PC-3 (cell line): ENCODE results near the gene MRPL2. TPM values are rescaled to one million over a fixed set of nuclear protein-coding genes. Genes with fewer than 3 reads are reported as not detected.

ENCODE experiments used
- ATAC-seq: fragments of 200-7000 bp; cut with Tn5 transposase; 2 replicates; pipeline ENCODE4 v1.9.1; 2020; ENCODE audit warnings: mild to moderate bottlenecking, moderate library complexity
- BruUV-seq: library from RNA; stranded (reverse); fragments of 400-500 nt; replicated peaks from 2 replicates; lab custom pipeline; 2021; lab: Mats Ljungman, UMichigan
- CTCF ChIA-PET: fragments of 300-600 bp; sonication (Branson Sonifier 250); formaldehyde crosslinking; loops from one replicate; lab custom pipeline; 2022; ENCODE audit warnings: antibody characterized with exemption; lab: Charles Lee
- POLR2A ChIA-PET: fragments of 300-600 bp; sonication (Branson Sonifier 250); formaldehyde crosslinking; loops from one replicate; lab custom pipeline; 2022; ENCODE audit warnings: antibody characterized with exemption; ENCODE audit not compliant: unreplicated experiment; lab: Charles Lee
- DNase-seq: peaks from one replicate; pipeline ENCODE4 v3.0.0-alpha.2; 2015
- H2AFZ ChIP-seq: fragments of 300-600 bp; sonication (generic); 2 replicates; pipeline ENCODE4 v1.6.0; 2016; ENCODE audit warnings: antibody characterized with exemption, low read length
- H3F3A ChIP-seq: fragments of 300-600 bp; sonication (generic); one replicate; pipeline ENCODE4 v1.6.0; 2017; ENCODE audit warnings: antibody characterized with exemption, low read length, control low read depth, mild to moderate bottlenecking; ENCODE audit not compliant: unreplicated experiment
- H3K27ac ChIP-seq: fragments of 300-600 bp; sonication (generic); 2 replicates; pipeline ENCODE4 v1.5.1; 2016; ENCODE audit warnings: mild to moderate bottlenecking, low read length
- H3K27me3 ChIP-seq: fragments of 300-600 bp; sonication (generic); 2 replicates; pipeline ENCODE4 v1.6.1; 2016; ENCODE audit warnings: low read length, mixed read lengths
- H3K36me3 ChIP-seq: fragments of 300-600 bp; sonication (generic); 2 replicates; pipeline ENCODE4 v1.6.1; 2016; ENCODE audit warnings: low read depth, mixed run types, low read length, mixed read lengths
- H3K4me1 ChIP-seq: fragments of 300-600 bp; sonication (generic); 2 replicates; pipeline ENCODE4 v1.5.1; 2016; ENCODE audit warnings: low read length; ENCODE audit not compliant: insufficient read depth
- H3K4me2 ChIP-seq: fragments of 300-600 bp; sonication (generic); 2 replicates; pipeline ENCODE4 v1.6.0; 2016; ENCODE audit warnings: low read length
- H3K4me3 ChIP-seq: fragments of 300-600 bp; sonication (generic); 2 replicates; pipeline ENCODE4 v1.5.1; 2016; ENCODE audit warnings: mild to moderate bottlenecking, low read length, mixed read lengths
- H3K79me2 ChIP-seq: fragments of 300-600 bp; sonication (generic); 2 replicates; pipeline ENCODE4 v1.6.1; 2017; ENCODE audit warnings: low read length, mixed read lengths
- H3K9ac ChIP-seq: fragments of 300-600 bp; sonication (generic); 2 replicates; pipeline ENCODE4 v1.6.0; 2016; ENCODE audit warnings: mild to moderate bottlenecking, low read length
- H3K9me2 ChIP-seq: fragments of 300-600 bp; sonication (generic); replicated peaks from 2 replicates; pipeline ENCODE4 v1.6.1; 2016; ENCODE audit warnings: mixed run types, low read length, mixed read lengths
- H3K9me3 ChIP-seq: fragments of 300-600 bp; sonication (generic); 2 replicates; pipeline ENCODE4 v1.6.1; 2016; ENCODE audit warnings: low read length, mixed read lengths
- H4K20me1 ChIP-seq: fragments of 300-600 bp; sonication (generic); 2 replicates; pipeline ENCODE4 v1.6.1; 2016; ENCODE audit warnings: low read length, mixed read lengths
- CTCF ChIP-seq: fragments of 300-600 bp; sonication (generic); conservative IDR thresholded peaks from 2 replicates; pipeline ENCODE4 v1.5.1; 2017; ENCODE audit warnings: antibody characterized with exemption, low read depth, mild to moderate bottlenecking, low read length
- EZH2 ChIP-seq: fragments of 300-600 bp; sonication (generic); IDR thresholded peaks from one replicate; pipeline ENCODE4 v1.6.1; 2017; ENCODE audit warnings: antibody characterized with exemption, mild to moderate bottlenecking, low read length; ENCODE audit not compliant: unreplicated experiment
- EZH2phosphoT487 ChIP-seq: fragments of 300-600 bp; sonication (generic); IDR thresholded peaks from 2 replicates; pipeline ENCODE4 v1.6.1; 2018; ENCODE audit warnings: mild to moderate bottlenecking, antibody characterized with exemption, low read length, borderline replicate concordance
- intact Hi-C: fragments of 100-400 bp; cut with micrococcal nuclease; formaldehyde crosslinking; loops from 2 replicates; pipeline ENCODE4 v1.9.0; 2023
- total RNA-seq: library from RNA; depleted of rRNA; stranded (reverse); fragments of >200 nt; gene quantifications from 2 replicates; pipeline ENCODE4 v1.2.3, GENCODE V29; 2014; rRNA removed

Gene MRPL2
- total RNA-seq, 1 experiment from 2014 or later = 59.8 TPM

GRCh38 chr6:43007126-43007525 is 52.1 kb downstream of the MRPL2 start:
- H3K4me3 ChIP-seq = no peak overlapping the region
- POLR2A ChIA-PET = no interaction called here
- H3K4me1 ChIP-seq = peaks cover 5% of the 10 kb centered on the region
- DNase-seq (no peak), ATAC-seq (no peak)
- H3K36me3 ChIP-seq = peaks cover 27% of the 10 kb centered on the region
- no peaks in the 10 kb centered on the region for H3F3A ChIP-seq
- BruUV-seq = no TSS peak
- no peak overlapping the region for H3K4me2 ChIP-seq
- H3K9ac ChIP-seq = no peak overlapping the region
- H3K9me3 ChIP-seq = no peaks in the 10 kb centered on the region
- no peaks in the 10 kb centered on the region for H3K27me3 ChIP-seq
- TF ChIP-seq CTCF = no peak
- intact Hi-C loops = loop anchor here (5.0 kb wide), 1 partner anchor 135 kb away; no protein-coding TSS in a partner anchor
- H3K9me2 ChIP-seq = no peaks in the 10 kb centered on the region
- no peak overlapping the region for H2AFZ ChIP-seq
- no peaks in the 10 kb centered on the region for H4K20me1 ChIP-seq
- peaks cover 8% of the 10 kb centered on the region for H3K79me2 ChIP-seq
- CTCF ChIA-PET = no interaction called here
- no peak overlapping the region for H3K27ac ChIP-seq

GRCh38 chr6:43006251-43006650 is 53.0 kb downstream of the MRPL2 start:
- ChIA-PET POLR2A (no interaction called here), CTCF (no interaction called here)
- Histone ChIP-seq H3K79me2 (no peaks in the 10 kb centered on the region), H3F3A (no peaks in the 10 kb centered on the region), H3K27me3 (no peaks in the 10 kb centered on the region), H4K20me1 (no peaks in the 10 kb centered on the region), H3K4me1 (no peaks in the 10 kb centered on the region), H3K9me3 (no peaks in the 10 kb centered on the region), H3K36me3 (peaks cover 19% of the 10 kb centered on the region), H3K27ac (no peak overlapping the region), H3K9ac (no peak overlapping the region), H3K4me2 (no peak overlapping the region), H3K4me3 (no peak overlapping the region), H2AFZ (no peak overlapping the region), H3K9me2 (no peaks in the 10 kb centered on the region)
- intact Hi-C loops = loop anchor here (5.0 kb wide), 1 partner anchor 136 kb away; no protein-coding TSS in a partner anchor
- no TSS peak for BruUV-seq
- TF ChIP-seq CTCF = no peak
- TF ChIP-seq EZH2phosphoT487 = no peak
- no peak for TF ChIP-seq EZH2
- no peak for ATAC-seq
- DNase-seq = no peak

GRCh38 chr6:43005844-43006243 is 53.4 kb downstream of the MRPL2 start:
- Histone ChIP-seq H3K79me2 (no peaks in the 10 kb centered on the region), H3K9ac (no peak overlapping the region), H2AFZ (no peak overlapping the region), H3K9me2 (no peaks in the 10 kb centered on the region), H3K4me1 (no peaks in the 10 kb centered on the region), H3K27ac (no peak overlapping the region), H3K9me3 (no peaks in the 10 kb centered on the region), H3K4me3 (no peak overlapping the region), H3K36me3 (peaks cover 15% of the 10 kb centered on the region), H3F3A (no peaks in the 10 kb centered on the region), H3K27me3 (no peaks in the 10 kb centered on the region), H4K20me1 (no peaks in the 10 kb centered on the region), H3K4me2 (no peak overlapping the region)
- intact Hi-C loops = loop anchor here (5.0 kb wide), 1 partner anchor 136 kb away; no protein-coding TSS in a partner anchor
- TF ChIP-seq CTCF (no peak), EZH2 (no peak), EZH2phosphoT487 (no peak)
- ATAC-seq (no peak), DNase-seq (no peak)
- ChIA-PET CTCF (no interaction called here), POLR2A (no interaction called here)
- no TSS peak for BruUV-seq

Other genes with a start within 250 kb of the MRPL2 start
- gene RPL7L1, start 179.8 kb downstream of the MRPL2 start, total RNA-seq = 87.6 and 99.5 TPM in 2 replicates
- not detected in 2 replicates for gene PTCRA, start 143.4 kb downstream of the MRPL2 start, total RNA-seq
- 37.5 and 42.2 TPM in 2 replicates for gene CNPY3, start 130.0 kb downstream of the MRPL2 start, total RNA-seq
- 0.47 and 1.2 TPM in 2 replicates for gene GNMT, start 98.7 kb downstream of the MRPL2 start, total RNA-seq
- 35.9 and 40.8 TPM in 2 replicates for gene PEX6, start 80.3 kb downstream of the MRPL2 start, total RNA-seq
- gene PPP2R5D, start 74.9 kb downstream of the MRPL2 start, total RNA-seq = 54.1 and 55.6 TPM in 2 replicates
- gene MEA1, start 45.5 kb downstream of the MRPL2 start, total RNA-seq = 131 and 146 TPM in 2 replicates
- gene KLHDC3, start 45.2 kb downstream of the MRPL2 start, total RNA-seq = 68.9 and 76.0 TPM in 2 replicates
- gene RRP36, start 37.8 kb downstream of the MRPL2 start, total RNA-seq = 120 and 133 TPM in 2 replicates
- 17.5 and 18.6 TPM in 2 replicates for gene CUL7, start 5.6 kb downstream of the MRPL2 start, total RNA-seq
- gene KLC4, start 197 bp upstream of the MRPL2 start, total RNA-seq = 17.5 and 18.5 TPM in 2 replicates
- gene PTK7, start 16.9 kb upstream of the MRPL2 start, total RNA-seq = 48.1 and 69.1 TPM in 2 replicates
- 35.0 and 44.3 TPM in 2 replicates for gene SRF, start 111.8 kb upstream of the MRPL2 start, total RNA-seq
- gene CUL9, start 122.8 kb upstream of the MRPL2 start, total RNA-seq = 30.4 and 43.8 TPM in 2 replicates
- gene DNPH1, start 170.0 kb upstream of the MRPL2 start, total RNA-seq = 128 and 176 TPM in 2 replicates
- not detected in 2 replicates for gene TTBK1, start 184.0 kb upstream of the MRPL2 start, total RNA-seq
- not detected in 2 replicates for gene SLC22A7, start 238.8 kb upstream of the MRPL2 start, total RNA-seq
- 0.29 TPM in 2 replicates for gene CRIP3, start 249.4 kb upstream of the MRPL2 start, total RNA-seq